Subcutaneous adipose tissue (tissue), 4 donors: ENCODE data around the gene NEGR1. TPM values are rescaled to one million over a fixed set of nuclear protein-coding genes. Genes with fewer than 3 reads are reported as not detected.

Experiments used
- CTCF ChIP-seq: fragments of 450-650 bp; IDR thresholded peaks from one replicate; pipeline ENCODE4 v1.5.1; 2016; ENCODE audit warnings: low read depth, mild to moderate bottlenecking, control low read depth, antibody characterized with exemption, moderate library complexity
- total RNA-seq, 4 donors: library from RNA; depleted of rRNA; stranded (reverse); fragments of >200 nt; gene quantifications; one replicate each; pipeline ENCODE4 v1.1.0, GENCODE V29; 2016

NEGR1 gene
- total RNA-seq, 4 donors from 2014 or later = 18.6 to 42.9 (median 35.3) TPM

DNA sequence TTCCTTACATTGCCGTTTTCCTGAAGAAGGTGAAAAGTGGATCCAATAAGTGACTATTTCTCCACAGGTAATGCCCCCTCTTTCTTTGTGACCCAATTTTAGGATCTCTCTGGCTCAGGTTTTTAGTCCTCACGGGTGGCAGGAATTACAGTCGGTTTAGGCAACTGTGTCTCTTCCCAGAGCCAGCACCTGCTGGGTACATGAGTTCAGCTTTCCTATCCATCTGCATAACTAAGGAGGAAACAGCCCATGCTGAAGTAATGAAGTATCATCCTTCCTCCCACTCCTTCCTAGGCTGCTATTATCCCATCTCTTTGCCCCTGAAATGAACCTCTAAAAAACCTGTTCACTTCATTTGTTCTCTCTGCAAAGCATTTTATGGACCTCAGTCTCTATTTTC lies 544.6 kb downstream of the NEGR1 start:
- no peak for TF ChIP-seq CTCF

GRCh38 chr1:71733121-71733520 lies 549.2 kb downstream of the NEGR1 start:
- TF ChIP-seq CTCF = no peak

DNA sequence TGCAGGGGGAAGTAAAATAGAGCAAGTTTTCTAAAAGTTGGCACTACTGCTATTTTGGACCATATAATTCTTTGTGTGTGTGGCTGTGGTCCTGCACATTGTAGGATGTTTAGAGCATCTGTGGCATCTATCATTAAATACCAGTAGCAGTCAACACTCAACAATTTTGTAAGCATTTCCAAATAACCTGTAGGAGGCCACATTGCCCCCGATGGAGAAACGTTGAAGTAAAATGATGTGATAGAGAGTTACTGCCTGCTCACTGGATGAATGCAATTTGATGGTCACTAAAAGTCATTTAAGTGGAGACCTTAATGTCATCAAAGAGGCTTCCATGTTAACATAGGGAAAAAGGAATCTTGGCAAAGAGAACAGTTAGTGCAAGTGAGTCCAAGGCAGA lies 560.8 kb downstream of the NEGR1 start:
- no peak for TF ChIP-seq CTCF

DNA sequence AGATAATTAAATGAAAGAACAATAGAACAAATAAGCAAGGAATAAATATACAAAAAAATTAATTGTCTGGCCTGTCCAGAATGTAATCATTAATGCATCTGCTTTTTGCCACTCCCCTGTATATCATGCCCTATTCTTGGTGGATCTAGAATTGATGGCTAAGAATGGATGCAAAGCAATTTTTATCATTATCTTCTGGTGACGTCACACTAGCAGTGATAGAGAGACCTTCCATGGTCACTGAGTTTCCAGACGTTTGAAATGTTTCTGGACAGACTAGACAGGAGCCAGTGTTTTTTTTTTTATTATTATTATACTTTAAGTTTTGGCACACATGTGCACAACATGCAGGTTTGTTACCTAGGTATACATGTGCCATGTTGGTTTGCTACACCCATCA lies 563.0 kb downstream of the NEGR1 start:
- no peak for TF ChIP-seq CTCF

GRCh38 chr1:71717186-71717585 lies 565.2 kb downstream of the NEGR1 start:
- TF ChIP-seq CTCF = no peak

- TF ChIP-seq CTCF = no peak
Measured at GRCh38 chr1:71711456-71711855, 570.9 kb downstream of the NEGR1 start.

GRCh38 chr1:71706029-71706671 lies 576.2 kb downstream of the NEGR1 start:
- no peak for TF ChIP-seq CTCF
